ENCODE data around the gene FNDC3A. TPM values are rescaled to one million over a fixed set of nuclear protein-coding genes. Genes with fewer than 3 reads are reported as not detected.

The FNDC3A gene
- total RNA-seq, 5 donors from 2014 or later (not counting 1 experiment from before 2014, with no cell fraction given): 29.7 to 44.4 (median 32.0) TPM

GRCh38 chr13:49254007-49254406 lies 278.3 kb downstream of the FNDC3A start:
- Mint-ChIP-seq H3K4me1 (peaks cover 66 to 84% (median 80%) of the 10 kb centered on the region in 3 donors), H3K4me3 (no peak overlapping the region)
- H3K36me3 ChIP-seq (ENCODE audit: control insufficient read depth in 2 of 2, extremely low read depth in 1 of 2, insufficient read depth in 1 of 2, low read length in 1 of 2): peaks cover 0 to 15% of the 10 kb centered on the region in 2 donors

GRCh38 chr13:49256841-49257240 lies 281.1 kb downstream of the FNDC3A start:
- CTCF ChIA-PET: interaction anchor here (0.6 to 1.8 kb wide), 4 partner anchors 21 to 656 kb away, joined by 3 to 6 read pairs (median 4); no protein-coding TSS in a partner anchor
- POLR2A ChIA-PET: interaction anchor here in 1 of 2 donors (1.1 kb wide), 1 partner anchor 9 kb away, joined by 3 read pairs; the partner anchor contains the start of gene CDADC1
- H3K27ac ChIP-seq (ENCODE audit: low read length): no peak overlapping the region
- 100% methylated on average over 2 of the region's 2 CpGs for WGBS (ENCODE audit: insufficient coverage)
- H3K9me3 ChIP-seq: no peaks in the 10 kb centered on the region
- peaks cover 0 to 38% of the 10 kb centered on the region in 2 donors for H3K36me3 ChIP-seq (ENCODE audit: control insufficient read depth in 2 of 2, extremely low read depth in 1 of 2, insufficient read depth in 1 of 2, low read length in 1 of 2)
- peak overlapping the region; percentile 63 to 87 for H3K27ac Mint-ChIP-seq
- no peaks in the 10 kb centered on the region for H3K27me3 Mint-ChIP-seq
- H3K4me1 Mint-ChIP-seq: peaks cover 40 to 58% (median 55%) of the 10 kb centered on the region in 3 donors
- ATAC-seq (replicated peaks in 1 of 4) (no peak), DNase-seq (no peak)
- H3K27me3 ChIP-seq (replicated peaks in 1 of 2; ENCODE audit: control insufficient read depth in 2 of 2, extremely low read depth in 1 of 2, insufficient read depth in 2 of 2, low read length in 1 of 2): no peaks in the 10 kb centered on the region
- peak overlapping the region in 2 of 3 donors; percentile 78 to 87 for H3K4me3 Mint-ChIP-seq
- H3K36me3 Mint-ChIP-seq: peaks cover 48% of the 10 kb centered on the region
- peaks cover 0 to 12% of the 10 kb centered on the region in 2 experiments for H3K4me1 ChIP-seq (ENCODE audit: control insufficient read depth in 1 of 2, extremely low read depth in 1 of 2, insufficient read depth in 2 of 2, low read length in 2 of 2)
- H3K9me3 Mint-ChIP-seq: no peaks in the 10 kb centered on the region
- H3K4me3 ChIP-seq (ENCODE audit: control insufficient read depth in 1 of 2, extremely low read depth in 1 of 2, low read length in 1 of 2): no peak overlapping the region

More at GRCh38 chr13:49254007-49254406, 278.3 kb downstream of the FNDC3A start:
- ChIA-PET CTCF (no interaction called here), POLR2A (no interaction called here)
- H3K36me3 Mint-ChIP-seq: peaks cover 31% of the 10 kb centered on the region
- ATAC-seq (replicated peaks in 1 of 4) (no peak), DNase-seq (no peak)
- Histone ChIP-seq H3K4me1 (ENCODE audit: control insufficient read depth in 1 of 2, extremely low read depth in 1 of 2, insufficient read depth in 2 of 2, low read length in 2 of 2) (peaks cover 0 to 12% of the 10 kb centered on the region in 2 experiments), H3K27me3 (replicated peaks in 1 of 2; ENCODE audit: control insufficient read depth in 2 of 2, extremely low read depth in 1 of 2, insufficient read depth in 2 of 2, low read length in 1 of 2) (no peaks in the 10 kb centered on the region), H3K27ac (ENCODE audit: low read length) (no peak overlapping the region), H3K9me3 (no peaks in the 10 kb centered on the region), H3K4me3 (ENCODE audit: control insufficient read depth in 1 of 2, extremely low read depth in 1 of 2, low read length in 1 of 2) (no peak overlapping the region)
- WGBS (ENCODE audit: insufficient coverage): no CpG with 5 or more reads among the region's 1 CpG
- H3K9me3 Mint-ChIP-seq: no peaks in the 10 kb centered on the region
- H3K27ac Mint-ChIP-seq: peak overlapping the region; percentile 74 to 79
- H3K27me3 Mint-ChIP-seq: no peaks in the 10 kb centered on the region

GRCh38 chr13:49258089-49258796 lies 282.5 kb downstream of the FNDC3A start:
- DNase-seq (peak in 2 of 35 experiments; percentile 17 to 48), ATAC-seq (replicated peaks in 1 of 4) (peak in 3 of 4 experiments; percentile 46 to 66 (median 58))
- ChIA-PET CTCF (interaction anchor here in 1 of 2 donors (0.6 to 2.1 kb wide), 4 partner anchors 10 to 592 kb away, joined by 3 to 12 read pairs (median 3); partner anchors contain the start of gene CDADC1), POLR2A (interaction anchor here (0.5 to 1.7 kb wide), 6 partner anchors 10 to 1221 kb away, joined by 3 to 12 read pairs (median 4); partner anchors contain the start of gene CDADC1 (in 2 of the 2))
- WGBS (ENCODE audit: insufficient coverage): no CpG with 5 or more reads among the region's 3 CpGs
- Mint-ChIP-seq H3K4me1 (peaks cover 31 to 45% (median 44%) of the 10 kb centered on the region in 3 donors), H3K27me3 (no peaks in the 10 kb centered on the region), H3K27ac (peak overlapping the region; percentile 87 to 88), H3K36me3 (peaks cover 43% of the 10 kb centered on the region), H3K4me3 (peak overlapping the region; percentile 78 to 87 (median 78)), H3K9me3 (no peaks in the 10 kb centered on the region)
- Histone ChIP-seq H3K9me3 (no peaks in the 10 kb centered on the region), H3K27ac (ENCODE audit: low read length) (peak overlapping the region; percentile 70), H3K27me3 (replicated peaks in 1 of 2; ENCODE audit: control insufficient read depth in 2 of 2, extremely low read depth in 1 of 2, insufficient read depth in 2 of 2, low read length in 1 of 2) (no peaks in the 10 kb centered on the region), H3K4me3 (ENCODE audit: control insufficient read depth in 1 of 2, extremely low read depth in 1 of 2, low read length in 1 of 2) (peak overlapping the region; percentile 39 to 53), H3K36me3 (ENCODE audit: control insufficient read depth in 2 of 2, extremely low read depth in 1 of 2, insufficient read depth in 1 of 2, low read length in 1 of 2) (peaks cover 0 to 40% of the 10 kb centered on the region in 2 donors), H3K4me1 (ENCODE audit: control insufficient read depth in 1 of 2, extremely low read depth in 1 of 2, insufficient read depth in 2 of 2, low read length in 2 of 2) (peaks cover 0 to 11% of the 10 kb centered on the region in 2 experiments)

Other genes starting within 250 kb of the FNDC3A start
- not detected for gene MLNR, start 244.4 kb downstream of the FNDC3A start, total RNA-seq